Measurements from ENCODE around the gene SLC10A1.

- TF ChIP-seq CTCF (optimal IDR thresholded peaks at IDR 0.05 in 1 of 3, IDR thresholded peaks at IDR 0.05 in 1 of 3, conservative IDR thresholded peaks at IDR 0.05 in 1 of 3; ENCODE audit: extremely low read depth in 1 of 3, insufficient read depth in 2 of 3, low read length in 3 of 3) (no peak), EZH2 (IDR thresholded peaks at IDR 0.05; ENCODE audit: low read length) (no peak)
These were observed 31.3 kb upstream of the SLC10A1 start for GRCh38 chr14:69828354-69828753.

All from keratinocyte (primary cell).